HG03060 (cell line): ENCODE data around the gene AFG1L.
"Not testable (repeated sequence)": the region's sequence is repeated elsewhere in the genome, so short reads cannot be mapped to it uniquely, and the experiment has no call there.

Experiments used
- ATAC-seq: cut with Tn5 transposase; IDR thresholded peaks from one replicate; pipeline ENCODE4 v1.9.1; 2021; ENCODE audit warnings: low read depth, moderate number of reproducible peaks; ENCODE audit not compliant: unreplicated experiment

The AFG1L gene

DNA sequence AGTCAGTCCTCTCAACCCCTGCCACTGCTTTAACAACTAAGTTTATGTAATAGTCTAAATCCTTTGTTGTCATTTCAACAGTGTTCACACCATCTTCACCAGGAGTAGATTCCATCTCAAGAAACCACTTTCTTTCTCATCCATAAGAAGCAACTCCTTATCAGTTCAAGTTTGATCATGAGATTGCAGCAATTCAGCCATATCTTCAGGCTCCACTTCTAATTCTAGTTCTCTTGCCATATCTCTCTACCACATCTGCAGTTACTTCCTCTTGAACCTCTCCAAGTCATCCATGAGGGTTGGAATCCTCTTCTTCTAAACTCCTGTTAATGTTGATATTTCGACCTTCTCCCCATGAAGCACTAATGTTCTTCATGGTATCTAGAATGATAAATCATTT, 208.0 kb downstream of the AFG1L start:
- ATAC-seq: no peak

DNA sequence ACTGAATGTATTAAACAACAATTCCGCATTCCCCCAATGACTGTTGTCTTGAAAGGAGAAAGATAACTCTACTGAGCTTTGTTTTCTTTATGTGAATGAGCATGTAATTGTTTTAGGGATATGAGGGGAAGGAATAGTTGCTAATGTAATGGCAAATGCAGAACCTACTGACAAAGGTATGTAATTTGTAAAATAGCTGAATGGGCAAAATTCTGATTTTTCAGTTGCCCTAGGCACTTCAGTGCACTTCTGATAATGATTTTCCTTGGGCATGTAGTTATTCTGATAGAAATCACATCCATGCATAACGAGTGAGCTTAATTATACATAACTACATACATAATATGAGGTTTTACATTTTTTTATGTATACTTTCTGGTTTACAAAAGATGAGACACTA, 212.5 kb downstream of the AFG1L start:
- no peak for ATAC-seq

GRCh38 chr6:108510461-108511319, 215.8 kb downstream of the AFG1L start:
- ATAC-seq: no peak

DNA sequence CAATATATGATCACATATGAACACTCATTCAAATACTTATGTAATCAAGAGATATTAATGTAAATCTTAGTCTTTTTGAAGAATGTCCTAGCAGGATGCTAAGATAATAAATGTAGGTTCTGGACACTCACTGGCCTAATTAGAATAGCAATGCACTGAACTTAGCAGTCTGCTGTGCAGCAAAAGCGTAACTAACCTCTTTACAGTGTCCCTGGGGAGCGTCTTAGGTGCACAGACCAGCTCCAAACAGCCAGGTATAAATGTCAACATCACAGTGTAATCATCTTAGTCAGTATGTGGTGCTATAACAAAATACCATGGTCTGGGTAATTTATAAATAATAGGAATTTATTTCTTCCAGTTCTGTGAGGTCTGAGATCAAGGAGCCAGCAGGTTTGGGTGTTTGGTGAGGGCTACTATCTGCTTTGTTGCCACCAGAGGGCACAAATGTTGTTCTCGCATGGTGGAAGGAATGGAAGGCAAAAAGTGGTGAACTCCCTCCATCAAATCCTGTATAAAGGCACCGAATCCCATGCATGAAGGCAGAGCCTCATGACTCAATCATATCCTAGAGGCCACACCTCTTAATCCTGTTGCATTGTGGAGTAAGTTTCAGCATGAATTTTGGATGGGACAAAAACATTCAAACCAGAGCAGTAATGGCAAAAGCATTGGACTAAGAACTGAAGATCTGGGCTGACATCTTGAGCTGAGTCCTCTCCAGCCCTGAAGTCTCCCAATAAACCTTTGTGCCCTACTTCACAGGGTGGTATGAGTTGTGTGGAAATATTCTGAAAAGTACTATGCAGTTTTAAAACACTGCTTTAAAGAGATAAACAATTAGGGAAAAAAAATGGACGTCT, 224.1 kb downstream of the AFG1L start:
- ATAC-seq: no peak

GRCh38 chr6:108521616-108522107, 226.8 kb downstream of the AFG1L start:
- no peak for ATAC-seq

DNA sequence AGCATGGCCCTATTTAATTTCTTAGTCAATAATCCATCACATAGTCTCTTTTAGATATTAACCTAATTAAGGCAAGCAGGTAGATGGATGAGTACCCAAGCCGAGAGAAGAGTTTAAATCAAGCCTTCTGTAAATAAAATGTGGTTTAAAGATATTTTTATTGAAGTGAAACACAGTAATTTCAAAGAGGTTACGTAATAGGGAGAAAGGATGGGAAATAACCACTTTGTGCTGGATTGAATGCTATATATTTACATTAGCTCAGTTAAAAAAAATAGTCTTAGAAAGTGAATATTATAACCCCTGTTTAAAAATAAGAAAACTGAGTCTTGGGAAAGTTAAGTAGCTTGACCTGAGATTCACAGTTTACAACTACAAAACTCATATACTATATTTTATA, 228.8 kb downstream of the AFG1L start:
- ATAC-seq: no peak

DNA sequence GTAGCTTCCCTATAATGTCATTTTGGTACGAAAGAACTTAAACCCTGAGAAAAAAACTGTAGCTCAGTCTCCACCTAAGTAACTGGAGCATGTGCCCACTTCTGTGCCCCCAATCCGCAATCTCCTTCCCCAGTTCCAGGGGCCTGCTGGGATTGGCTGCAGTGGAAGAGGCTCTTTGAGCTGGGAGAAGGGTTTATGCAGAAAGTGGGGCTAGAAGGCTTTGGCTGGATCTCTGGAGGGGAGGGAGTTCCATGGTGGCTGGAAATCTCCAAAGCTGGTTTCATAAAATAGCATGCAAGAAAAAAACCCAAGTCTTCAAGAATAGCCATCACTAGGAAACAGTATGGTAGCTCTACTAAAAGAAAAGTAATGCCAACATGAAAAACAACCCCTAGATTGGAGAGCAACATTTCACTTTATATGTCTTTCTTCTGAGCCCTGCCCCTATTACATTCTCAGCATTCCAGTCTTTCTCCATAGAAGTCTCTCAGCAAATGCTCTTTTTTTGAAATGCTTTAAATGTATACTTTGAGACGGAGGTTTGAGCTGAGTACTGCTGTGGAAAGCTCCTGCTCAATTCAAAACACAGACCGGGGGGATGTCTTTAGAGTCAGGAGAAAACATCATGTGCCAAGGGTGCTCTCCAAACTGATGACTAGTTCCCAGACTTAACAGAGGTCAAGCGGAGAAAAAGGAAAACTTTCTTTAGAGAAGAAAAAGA, 229.8 kb downstream of the AFG1L start:
- no peak for ATAC-seq

GRCh38 chr6:108526739-108527174, 231.9 kb downstream of the AFG1L start:
- no peak for ATAC-seq

- no peak for ATAC-seq
Observed at GRCh38 chr6:108528878-108529277, 234.0 kb downstream of the AFG1L start.

DNA sequence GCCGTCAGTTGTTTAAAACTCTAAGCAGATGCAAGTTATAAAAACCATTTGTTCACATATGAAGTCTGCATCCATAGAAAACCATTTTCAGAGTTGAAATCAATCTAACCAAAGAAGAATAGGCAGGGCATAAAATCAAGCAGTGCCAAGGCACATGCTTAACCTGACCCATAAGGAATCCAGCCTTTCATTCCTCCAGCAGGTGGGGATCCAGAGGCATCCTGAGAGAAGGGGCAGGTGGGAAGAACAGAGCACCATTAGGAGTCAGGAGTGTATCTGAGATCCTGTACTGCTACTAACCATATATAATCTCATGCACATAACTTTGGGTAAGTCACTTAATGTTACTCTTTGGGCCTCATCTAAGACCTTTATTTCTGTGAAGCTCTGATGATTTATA, 236.5 kb downstream of the AFG1L start:
- no peak for ATAC-seq

DNA sequence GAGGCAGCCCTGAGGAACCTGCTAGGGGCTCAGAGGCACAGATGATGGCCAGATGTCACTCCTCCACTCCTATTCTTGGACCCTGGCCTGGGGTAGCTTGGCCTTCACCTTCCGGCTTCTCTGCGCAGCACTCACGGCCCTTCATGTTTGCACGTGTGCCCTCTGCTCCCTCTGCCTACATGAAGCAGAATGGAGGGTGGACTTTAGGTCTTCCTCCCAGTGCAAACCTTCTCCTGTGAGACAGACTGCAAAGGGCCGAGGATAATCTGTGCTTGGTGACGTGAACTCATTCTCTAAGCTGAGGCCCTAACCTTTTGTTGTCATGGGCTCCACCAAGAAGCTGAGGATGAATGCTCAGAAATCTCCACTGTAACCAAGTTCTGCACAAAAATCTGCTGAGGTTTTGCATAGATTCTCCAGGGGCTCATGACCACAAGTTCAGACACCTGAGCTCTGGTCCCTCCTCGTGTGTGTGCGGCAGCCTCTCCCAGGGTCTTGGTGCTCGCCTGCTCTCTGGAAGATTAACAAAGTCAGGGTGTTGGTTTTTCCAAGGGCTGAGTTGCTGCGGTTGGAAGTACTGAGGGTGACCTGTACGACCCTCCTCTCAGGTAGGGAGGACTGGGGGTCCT, 240.4 kb downstream of the AFG1L start:
- no peak for ATAC-seq

DNA sequence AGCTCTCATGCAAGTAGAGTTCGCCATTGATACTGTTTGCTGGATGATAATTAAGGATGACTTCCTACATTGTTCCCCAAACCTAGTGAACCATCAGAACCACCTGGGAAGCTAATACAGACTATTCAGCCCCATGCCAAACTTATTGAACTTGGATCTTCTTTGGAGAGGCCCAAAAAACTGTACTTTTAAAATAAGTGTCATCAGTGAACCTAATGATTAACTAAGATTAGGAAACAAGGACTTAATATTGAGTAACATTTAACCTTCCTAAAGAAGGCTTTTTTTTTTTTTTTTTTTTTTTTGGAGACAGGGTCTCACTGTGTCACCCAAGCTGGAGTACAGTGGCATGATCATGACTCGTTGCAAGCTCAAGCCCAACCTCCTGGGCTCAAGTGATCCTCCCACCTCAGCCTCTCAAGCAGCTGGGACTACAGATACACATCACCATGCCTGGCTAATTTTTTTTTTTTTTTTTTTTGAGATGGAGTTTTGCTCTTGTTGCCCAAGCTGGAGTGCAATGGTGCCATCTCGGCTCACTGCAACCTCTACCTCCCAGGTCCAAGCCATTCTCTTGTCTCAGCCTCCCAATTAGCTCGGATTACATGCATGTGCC, 241.2 kb downstream of the AFG1L start:
- ATAC-seq: not testable (repeated sequence)

DNA sequence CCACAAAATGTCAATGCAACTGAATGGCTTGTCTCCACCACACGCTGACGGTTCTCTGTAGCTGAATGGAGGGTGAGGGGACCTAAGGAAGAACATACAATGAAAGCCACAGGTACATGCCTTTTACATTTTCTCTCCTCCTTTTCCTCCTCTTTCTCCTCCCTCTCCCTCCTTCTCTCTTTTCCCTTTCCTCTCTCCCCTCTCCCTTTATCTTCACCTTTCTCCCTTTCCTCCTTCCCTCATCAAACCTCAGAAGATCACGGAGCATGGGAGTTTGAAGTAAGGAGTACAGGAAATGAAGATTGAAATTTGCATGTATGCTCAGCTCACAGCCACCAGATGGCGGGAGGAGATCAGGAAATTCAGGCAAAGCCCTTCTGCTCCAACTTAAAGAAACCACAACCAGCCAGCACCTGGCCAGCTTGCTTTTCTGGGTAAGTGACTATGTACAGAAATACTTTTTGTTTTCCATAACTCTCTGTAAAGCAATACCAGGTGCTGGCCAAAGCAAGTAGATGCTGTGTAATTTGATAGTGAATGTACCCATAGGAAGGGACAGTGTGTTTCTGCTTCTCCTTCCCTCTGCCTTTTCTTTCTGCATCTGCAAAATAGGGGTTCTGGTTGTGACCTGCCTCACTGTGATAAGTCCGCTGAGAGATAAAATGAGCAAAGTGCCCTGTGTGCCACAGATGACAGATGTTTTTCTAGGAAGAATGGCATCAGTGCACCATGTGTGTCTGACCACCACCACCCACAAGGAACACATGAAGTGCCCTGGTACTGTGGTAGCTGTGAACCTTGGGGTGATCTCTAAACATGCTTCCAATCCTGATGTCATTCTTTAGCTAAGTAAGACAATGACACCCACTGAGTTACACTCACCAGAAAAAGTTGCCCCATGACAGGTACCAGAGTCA, 247.2 kb downstream of the AFG1L start:
- no peak for ATAC-seq

GRCh38 chr6:108543175-108543940, 248.5 kb downstream of the AFG1L start:
- no peak for ATAC-seq

DNA sequence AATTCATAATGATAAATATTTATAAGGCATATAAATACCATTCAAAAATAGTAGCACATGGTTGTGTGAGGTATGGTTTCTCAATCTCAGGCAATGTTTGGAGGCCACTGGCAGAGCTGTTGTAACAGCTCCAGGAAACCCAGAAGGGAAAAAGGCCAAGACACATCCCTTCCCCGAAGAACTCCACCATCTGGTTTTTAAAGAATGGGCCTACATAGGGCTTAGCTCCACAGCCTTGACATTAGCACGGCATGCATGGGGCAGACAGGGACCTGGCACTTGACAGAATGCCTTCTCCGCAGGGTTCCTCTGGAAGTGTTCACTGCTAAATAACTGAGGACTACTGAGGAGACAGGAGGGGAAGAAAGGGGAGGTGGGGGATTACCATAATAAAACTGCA, 249.8 kb downstream of the AFG1L start:
- no peak for ATAC-seq

DNA sequence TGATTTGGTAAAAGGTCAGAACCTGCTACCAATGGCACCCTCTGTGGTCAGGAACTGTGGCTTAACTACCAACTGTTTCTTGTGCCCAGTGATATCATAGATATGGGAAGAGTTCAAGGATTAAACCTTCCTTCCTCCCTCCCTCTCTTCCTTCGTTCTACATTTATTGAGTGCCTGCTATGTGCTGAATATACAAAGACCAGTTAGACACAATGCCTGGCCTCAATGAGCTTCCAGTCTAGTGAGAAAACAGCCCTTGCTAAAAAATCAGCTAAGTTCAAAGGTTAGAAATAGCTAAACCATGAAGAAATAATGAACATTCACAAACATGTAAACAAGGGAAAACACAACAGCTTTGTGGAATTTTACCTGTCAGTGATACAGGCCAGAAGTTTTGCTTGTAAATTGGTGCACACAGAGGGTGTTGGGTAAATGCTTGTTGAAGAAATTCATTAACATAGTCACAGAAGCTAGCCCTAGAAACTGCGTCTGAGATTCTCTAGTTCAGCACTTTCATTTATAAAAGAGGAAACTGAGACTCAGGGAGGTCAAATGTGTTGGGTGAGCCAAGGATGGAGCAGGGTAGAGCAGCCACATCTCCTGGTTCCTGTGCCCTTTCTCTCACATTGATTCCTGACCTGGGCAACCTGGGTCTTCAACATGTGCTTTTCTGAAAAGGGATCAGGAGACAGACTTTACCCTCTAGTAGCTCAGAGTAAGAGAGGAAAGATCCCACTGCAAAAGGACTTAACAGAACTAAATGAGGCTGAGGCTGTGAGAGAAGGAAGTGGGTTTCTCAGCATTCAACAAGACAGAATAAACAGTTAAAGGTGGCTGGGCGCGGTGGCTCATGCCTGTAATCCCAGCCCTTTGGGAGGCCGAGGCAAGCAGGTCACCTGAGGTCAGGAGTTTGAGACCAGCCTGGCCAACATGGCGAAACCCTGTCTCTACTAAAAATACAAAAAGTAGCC, 251.5 kb downstream of the AFG1L start:
- ATAC-seq: no peak

DNA sequence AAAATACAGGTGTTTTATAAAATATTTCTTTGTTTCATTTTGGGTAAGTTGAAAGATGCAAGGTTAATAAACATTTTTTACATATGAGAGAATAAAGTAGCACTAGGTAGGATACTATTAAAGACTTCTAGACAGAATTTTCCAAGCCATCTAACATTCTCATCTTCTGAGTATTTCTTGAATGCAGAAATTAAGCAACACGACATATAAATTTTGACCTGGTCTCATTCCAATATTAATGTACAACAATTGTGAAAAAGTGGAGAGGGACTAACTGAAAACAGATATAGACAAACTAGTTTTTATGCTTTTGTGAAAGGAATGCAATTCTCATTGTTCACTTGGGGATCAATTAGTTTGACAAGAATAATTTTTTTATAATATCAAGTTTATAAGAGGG, 254.4 kb downstream of the AFG1L start:
- ATAC-seq: no peak
